Activated T-cell treated with anti-CD3 and anti-CD28 coated beads, Interleukin-2, amount 50 U/mL, for 1 hour (primary cell): ENCODE data around the gene PCDHGA5.
"Not testable (repeated sequence)": the region's sequence is repeated elsewhere in the genome, so short reads cannot be mapped to it uniquely, and the experiment has no call there.

Experiments
- DNase-seq: peaks from one replicate; pipeline ENCODE4 v3.0.0-alpha.2; 2020

PCDHGA5 gene

GRCh38 chr5:141388661-141389060 is 24.7 kb downstream of the PCDHGA5 start:
- no peak for DNase-seq

GRCh38 chr5:141389153-141390042 is 25.4 kb downstream of the PCDHGA5 start:
- no peak for DNase-seq

DNA sequence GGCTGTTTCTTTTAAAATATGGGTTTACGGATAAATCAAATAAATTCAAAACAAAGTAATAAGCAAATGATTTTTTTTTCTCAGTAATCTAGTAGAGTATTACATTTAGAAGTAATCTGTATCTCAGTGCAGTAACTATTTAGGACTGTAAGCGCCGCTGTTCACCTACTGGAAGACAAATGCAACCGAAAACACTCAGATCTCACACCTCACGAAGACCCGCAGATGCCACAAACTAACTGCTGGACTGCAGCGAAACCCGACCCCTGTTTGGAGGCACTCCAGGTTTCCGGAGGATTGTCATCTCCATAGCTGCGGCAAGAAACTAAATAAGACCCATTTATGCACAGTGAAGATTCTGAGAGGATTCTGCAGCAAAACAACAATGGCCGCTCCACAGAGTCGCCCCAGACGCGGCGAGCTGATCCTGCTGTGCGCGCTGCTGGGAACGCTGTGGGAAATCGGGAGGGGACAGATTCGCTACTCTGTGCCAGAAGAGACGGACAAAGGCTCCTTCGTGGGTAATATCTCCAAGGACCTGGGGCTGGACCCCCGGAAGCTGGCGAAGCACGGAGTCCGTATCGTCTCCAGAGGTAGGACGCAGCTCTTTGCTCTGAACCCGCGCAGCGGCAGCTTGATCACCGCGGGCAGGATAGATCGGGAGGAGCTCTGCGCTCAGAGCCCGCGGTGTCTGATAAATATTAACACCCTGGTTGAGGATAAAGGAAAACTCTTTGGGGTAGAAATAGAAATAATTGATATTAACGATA is 28.7 kb downstream of the PCDHGA5 start, which contains the start of gene PCDHGA8:
Gene PCDHGA8 (plus strand): TSS at position 205 of the 770 bp plus-strand sequence. CDS start 181 bp downstream, at position 386.
- DNase-seq: no peak

DNA sequence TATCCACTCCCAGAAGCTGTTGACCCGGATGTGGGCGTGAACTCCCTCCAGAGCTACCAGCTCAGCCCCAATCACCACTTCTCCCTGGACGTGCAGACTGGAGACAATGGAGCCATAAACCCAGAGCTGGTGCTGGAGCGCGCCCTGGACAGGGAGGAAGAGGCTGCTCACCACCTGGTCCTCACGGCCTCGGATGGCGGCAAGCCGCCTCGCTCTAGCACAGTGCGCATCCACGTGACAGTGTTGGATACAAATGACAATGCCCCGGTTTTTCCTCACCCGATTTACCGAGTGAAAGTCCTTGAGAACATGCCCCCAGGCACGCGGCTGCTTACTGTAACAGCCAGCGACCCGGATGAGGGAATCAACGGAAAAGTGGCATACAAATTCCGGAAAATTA is 29.3 kb downstream of the PCDHGA5 start:
- no peak for DNase-seq

GRCh38 chr5:141394401-141395187 is 30.6 kb downstream of the PCDHGA5 start:
- not testable (repeated sequence) for DNase-seq

DNA sequence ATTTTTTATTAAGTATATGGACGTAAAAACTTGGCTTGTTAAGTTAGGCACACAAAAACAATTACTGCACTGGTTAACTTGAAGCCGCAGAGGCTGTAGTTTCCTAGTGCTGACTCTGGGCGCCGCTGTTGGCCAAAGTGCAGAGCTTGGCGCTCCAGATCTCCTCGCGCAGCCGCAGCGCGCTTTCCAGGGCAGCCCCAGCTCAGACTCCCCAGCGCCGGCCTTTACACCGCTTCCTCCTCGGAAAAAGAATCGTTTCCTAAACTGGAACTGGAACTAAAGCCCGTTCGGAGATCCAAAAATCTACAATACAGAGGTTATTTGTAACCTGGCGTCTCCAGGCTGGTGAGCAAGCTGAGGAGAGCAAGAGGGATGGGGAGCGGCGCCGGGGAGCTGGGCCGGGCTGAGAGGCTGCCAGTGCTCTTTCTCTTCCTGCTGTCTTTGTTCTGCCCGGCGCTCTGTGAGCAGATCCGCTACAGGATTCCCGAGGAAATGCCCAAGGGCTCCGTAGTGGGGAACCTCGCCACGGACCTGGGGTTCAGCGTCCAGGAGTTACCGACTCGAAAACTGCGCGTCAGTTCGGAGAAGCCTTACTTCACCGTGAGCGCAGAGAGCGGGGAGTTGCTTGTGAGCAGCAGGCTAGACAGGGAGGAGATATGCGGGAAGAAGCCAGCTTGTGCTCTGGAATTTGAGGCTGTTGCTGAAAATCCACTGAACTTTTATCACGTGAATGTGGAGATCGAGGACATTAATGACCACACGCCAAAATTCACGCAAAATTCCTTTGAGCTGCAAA is 34.0 kb downstream of the PCDHGA5 start, which contains the start of gene PCDHGB5:
Gene PCDHGB5 (plus strand): TSS at position 192 of the 796 bp plus-strand sequence. CDS start 181 bp downstream, at position 373.
- peak; percentile 42 for DNase-seq

DNA sequence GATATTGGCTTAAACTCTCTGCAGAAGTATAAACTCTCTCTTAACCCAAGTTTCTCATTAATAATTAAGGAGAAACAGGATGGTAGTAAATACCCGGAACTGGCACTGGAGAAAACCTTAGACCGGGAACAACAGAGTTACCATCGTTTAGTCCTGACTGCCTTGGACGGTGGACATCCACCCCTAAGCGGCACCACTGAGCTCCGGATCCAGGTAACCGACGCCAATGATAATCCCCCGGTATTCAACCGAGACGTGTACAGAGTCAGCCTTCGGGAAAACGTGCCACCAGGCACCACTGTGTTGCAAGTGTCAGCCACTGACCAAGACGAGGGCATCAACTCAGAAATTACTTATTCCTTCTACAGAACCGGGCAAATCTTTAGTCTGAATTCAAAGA is 34.6 kb downstream of the PCDHGA5 start:
- DNase-seq: no peak

GRCh38 chr5:141399555-141400258 is 35.7 kb downstream of the PCDHGA5 start:
- DNase-seq: no peak

GRCh38 chr5:141402553-141403243 is 38.7 kb downstream of the PCDHGA5 start, which contains the start of gene PCDHGA9:
PCDHGA9 (plus strand) TSS chr5:141402778; CDS start chr5:141402953, 175 bp downstream.
- no peak for DNase-seq

GRCh38 chr5:141403387-141403786 is 39.4 kb downstream of the PCDHGA5 start:
- DNase-seq: no peak

DNA sequence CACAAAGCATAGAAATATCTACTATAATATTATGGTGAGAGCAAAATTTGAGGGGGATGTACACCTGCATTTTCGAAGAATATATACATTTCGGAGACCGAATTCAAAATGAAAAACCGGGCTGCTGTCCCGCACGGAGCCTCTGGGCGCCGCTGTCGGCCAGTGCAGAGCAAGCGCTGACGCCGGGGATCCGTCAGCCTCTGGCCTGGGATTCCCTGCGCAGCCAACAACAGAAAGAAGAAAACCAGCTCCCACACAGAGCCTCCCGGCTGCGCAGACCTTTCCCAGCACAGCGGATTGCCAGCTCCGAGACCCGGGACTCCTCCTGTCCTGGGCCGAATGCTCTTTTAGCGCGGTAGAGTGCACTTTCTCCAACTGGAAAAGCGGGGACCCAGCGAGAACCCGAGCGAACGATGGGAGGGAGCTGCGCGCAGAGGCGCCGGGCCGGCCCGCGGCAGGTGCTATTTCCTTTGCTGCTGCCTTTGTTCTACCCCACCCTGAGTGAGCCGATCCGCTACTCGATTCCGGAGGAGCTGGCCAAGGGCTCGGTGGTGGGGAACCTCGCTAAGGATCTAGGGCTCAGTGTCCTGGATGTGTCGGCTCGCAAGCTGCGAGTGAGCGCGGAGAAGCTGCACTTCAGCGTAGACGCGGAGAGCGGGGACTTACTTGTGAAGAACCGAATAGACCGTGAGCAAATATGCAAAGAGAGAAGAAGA is 44.0 kb downstream of the PCDHGA5 start, which contains the start of gene PCDHGB6:
Gene PCDHGB6 (plus strand): TSS at position 232 of the 716 bp plus-strand sequence. CDS start 182 bp downstream, at position 414.
- peak; percentile 36 for DNase-seq

GRCh38 chr5:141409598-141410306 is 45.8 kb downstream of the PCDHGA5 start:
- no peak for DNase-seq

GRCh38 chr5:141411575-141411974 is 47.6 kb downstream of the PCDHGA5 start:
- no peak for DNase-seq

- peak; percentile 55 for DNase-seq
Measured at GRCh38 chr5:141412854-141413539, 49.0 kb downstream of the PCDHGA5 start, which contains the start of gene PCDHGA10. PCDHGA10 (plus strand) TSS chr5:141412987; CDS start chr5:141413176, 189 bp downstream.

GRCh38 chr5:141413540-141414069 is 49.6 kb downstream of the PCDHGA5 start:
- DNase-seq: no peak

DNA sequence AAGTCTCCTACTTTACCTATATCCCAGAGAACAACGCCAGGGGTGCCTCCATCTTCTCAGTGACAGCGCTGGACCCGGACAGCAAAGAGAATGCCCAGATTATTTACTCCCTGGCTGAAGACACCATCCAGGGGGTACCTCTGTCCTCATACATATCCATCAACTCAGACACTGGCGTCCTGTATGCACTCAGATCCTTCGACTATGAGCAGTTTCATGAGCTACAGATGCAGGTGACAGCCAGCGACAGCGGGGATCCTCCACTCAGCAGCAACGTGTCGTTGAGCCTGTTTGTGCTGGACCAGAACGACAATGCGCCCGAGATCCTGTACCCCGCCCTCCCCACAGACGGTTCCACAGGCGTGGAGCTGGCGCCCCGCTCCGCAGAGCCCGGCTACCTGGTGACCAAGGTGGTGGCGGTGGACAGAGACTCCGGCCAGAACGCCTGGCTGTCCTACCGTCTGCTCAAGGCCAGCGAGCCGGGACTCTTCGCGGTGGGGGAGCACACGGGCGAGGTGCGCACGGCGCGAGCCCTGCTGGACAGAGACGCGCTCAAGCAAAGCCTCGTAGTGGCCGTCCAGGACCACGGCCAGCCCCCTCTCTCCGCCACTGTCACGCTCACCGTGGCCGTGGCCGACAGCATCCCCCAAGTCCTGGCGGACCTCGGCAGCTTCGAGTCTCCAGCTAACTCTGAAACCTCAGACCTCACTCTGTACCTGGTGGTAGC is 50.7 kb downstream of the PCDHGA5 start:
- not testable (repeated sequence) for DNase-seq

DNA sequence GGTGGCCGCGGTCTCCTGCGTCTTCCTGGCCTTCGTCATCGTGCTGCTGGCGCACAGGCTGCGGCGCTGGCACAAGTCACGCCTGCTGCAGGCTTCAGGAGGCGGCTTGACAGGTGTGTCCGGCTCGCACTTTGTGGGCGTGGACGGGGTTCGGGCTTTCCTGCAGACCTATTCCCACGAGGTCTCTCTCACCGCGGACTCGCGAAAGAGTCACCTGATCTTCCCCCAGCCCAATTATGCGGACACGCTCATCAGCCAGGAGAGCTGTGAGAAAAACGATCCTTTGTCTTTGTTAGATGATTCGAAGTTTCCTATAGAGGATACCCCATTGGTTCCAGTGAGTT is 51.3 kb downstream of the PCDHGA5 start:
- not testable (repeated sequence) for DNase-seq
